ENCODE data around the gene MYL11.

The MYL11 gene

DNA sequence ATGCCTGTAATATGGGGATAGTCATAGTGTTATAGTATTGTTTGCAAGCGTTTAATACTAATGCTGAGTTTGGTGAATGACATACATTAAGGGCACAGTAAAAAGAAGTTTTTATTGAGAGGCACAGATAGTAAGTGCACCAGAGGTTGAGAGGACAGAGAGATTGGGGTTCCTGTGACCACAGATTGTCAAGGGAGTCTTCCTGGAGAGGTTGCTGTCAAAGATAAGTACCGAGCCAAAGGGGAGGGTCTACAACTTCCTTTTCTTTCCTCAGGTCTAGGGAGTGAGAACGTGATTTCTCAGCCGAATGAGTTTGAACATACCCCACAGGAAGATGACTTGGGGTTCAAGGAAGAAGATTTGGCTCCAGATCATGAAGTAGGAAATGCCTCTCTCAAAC, 22.5 kb downstream of the MYL11 start:
- no peak for DNase-seq

DNA sequence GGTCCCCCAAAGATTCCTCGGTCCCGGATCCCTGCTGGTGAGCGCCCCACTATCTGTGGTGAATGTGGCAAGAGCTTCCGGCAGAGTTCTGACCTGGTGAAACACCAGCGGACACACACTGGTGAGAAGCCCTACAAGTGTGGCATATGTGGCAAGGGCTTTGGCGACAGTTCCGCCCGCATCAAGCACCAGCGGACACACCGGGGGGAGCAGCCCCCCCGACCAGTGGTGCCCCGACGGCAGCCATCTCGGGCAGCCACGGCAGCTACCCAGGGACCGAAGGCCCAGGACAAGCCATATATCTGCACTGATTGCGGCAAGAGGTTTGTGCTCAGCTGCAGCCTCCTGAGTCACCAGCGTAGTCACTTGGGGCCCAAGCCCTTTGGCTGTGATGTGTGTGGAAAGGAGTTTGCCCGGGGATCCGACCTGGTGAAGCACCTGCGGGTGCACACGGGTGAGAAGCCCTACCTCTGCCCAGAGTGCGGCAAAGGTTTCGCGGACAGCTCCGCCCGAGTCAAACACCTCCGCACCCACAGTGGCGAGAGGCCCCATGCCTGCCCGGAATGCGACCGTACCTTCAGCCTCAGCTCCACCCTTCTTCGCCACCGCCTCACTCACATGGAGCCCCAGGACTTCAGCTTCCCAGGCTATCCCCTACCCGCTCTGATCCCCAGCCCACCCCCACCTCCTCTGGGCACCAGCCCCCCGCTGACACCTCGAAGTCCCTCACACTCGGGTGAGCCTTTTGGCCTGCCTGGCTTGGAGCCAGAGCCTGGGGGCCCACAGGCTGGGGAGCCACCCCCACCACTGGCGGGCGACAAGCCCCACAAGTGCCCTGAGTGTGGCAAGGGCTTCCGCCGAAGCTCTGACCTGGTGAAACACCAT, 23.4 kb downstream of the MYL11 start:
- DNase-seq = no peak

DNA sequence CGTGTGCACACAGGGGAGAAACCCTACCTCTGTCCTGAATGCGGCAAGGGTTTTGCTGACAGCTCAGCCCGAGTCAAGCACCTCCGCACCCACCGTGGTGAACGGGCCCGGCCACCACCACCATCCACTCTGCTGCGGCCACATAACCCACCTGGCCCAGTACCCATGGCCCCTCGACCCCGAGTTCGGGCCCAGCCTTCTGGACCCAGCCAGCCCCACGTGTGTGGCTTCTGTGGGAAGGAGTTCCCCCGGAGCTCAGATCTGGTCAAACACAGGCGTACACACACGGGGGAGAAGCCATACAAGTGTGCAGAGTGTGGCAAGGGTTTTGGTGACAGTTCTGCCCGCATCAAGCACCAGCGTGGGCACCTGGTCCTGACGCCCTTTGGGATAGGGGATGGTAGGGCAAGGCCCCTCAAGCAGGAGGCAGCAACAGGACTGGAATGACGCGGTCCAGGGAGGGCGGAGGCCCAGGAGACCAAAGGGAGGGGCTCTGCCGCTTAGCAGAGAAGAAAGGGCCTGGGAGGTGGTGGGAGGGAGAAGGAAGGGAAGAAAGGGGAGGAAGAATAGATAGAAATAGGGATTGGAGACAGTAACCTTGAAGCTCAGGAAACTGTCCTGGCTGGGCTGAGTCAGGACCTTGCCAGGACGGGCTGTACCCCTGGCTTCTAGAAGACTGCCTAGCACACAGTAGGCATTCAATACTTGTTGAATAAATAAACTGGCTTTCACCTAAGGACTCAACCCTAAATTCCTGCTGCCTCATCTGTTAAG, 24.2 kb downstream of the MYL11 start:
- DNase-seq = no peak

DNA sequence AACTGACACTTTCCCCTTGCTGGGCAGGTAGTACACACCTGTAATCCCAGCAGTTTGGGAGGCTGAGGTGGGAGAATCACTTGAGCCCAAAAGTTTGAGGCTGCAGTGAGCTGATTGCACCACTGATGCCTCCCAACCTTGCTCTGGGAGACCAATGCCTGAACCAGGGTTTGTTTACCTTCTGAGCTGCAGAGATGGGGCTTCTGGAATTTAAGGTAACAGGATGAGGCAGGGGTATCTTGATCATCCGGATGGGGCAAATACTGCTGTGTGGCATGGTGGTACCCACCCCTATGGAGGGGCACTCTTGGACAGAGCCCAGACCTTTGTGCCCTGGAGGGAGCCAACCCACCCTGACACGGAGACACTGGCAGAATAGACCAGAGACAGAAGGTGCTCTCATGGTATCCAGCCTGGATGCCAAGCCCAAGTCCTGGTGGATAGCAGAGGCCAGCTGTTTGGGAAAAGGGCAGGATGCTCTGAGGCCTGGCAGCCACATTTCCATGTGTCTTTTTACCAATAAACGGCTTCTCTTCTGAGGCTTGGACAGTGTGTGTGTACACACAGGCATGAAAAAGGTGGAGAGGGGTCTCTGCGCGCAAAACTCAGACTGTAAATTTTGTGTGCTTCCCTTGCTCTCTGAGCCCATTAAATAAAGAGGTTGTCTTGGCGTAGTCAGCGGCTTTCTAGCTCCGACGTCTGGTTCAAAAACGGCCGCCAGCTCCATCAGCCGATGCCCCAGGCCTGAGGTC, 25.0 kb downstream of the MYL11 start:
- DNase-seq = no peak

DNA sequence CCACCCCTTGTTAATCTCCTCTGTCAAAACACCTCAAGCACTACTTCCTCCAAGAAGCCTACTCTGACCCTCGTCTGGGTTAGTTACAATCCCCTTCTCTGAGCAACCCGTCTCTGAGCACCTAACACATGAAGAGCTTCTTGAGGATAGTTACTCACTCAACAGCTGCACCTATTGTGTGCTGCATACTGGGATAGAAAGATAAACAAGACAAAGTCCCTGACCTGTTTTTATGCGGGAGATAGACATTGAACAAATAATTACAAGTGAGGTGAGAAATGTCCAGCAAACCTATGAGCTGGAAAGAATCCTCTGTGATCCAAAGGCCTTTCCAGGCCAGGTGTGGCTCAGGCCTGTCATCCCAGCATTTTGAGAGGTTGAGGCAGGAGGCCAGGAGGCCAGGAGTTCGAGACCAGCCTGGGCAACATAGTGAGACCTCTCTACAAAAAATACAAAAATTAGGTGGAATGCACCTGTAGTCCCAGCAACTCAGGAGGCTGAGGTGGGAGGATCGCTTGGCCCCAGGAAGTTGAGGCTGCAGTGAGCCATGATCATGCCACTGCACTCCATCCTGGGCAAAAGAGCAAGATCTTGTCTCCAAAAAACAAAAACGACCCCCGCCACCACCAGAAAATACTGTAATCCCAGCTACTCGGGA, 27.3 kb downstream of the MYL11 start:
- no peak for DNase-seq

DNA sequence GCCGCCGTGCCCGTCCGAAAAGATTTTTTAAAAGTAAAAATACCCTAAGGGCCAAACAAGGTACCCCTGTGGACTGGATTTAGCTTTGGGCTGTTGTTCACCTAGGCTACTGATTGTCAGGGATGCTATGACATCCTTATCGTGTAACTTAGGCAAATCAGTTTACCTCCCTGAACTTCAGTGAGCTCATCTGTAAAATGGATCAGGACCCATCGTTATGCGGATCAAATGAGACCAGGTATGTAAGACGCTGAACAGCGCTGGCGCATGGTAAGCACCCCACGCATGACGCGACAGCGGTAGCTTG, 32.1 kb downstream of the MYL11 start:
- DNase-seq = no peak

DNA sequence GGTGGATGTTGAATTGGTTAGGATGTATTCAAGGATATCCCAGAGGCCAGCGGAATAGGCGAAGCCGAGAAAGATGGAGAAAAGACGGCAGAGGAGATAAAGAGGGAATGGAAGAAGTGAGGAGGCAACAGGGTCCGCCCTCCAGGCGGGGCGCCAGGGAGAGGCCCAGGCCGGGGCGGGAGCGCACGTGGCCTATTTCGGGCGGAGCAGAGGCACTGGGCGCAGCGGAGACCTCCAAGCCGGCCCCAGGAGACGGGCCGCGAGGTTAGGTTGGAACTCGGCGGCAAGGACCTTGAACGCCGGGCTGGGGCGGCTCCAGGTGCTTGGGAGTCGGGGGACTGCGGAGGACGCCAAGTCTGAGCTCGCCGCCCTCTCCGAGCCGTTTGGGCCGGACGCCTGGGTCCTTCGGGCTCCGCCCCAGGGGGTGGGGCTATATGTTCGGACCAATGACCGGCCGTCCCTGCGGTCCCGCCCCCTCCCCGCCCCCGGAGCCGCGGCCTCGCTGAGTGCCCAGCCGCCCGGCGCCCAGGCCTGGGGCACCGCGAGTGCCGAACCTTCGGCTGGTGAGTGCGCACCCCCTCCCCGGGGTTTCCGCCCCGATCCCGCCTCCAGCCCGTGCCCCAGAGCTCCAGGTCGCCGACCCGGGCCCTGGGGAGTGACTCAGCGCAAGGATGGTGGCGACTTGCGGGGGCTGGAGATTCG, 32.7 kb downstream of the MYL11 start, which contains the start of gene ZNF771:
TSS of gene ZNF771 (plus strand) at position 505 of the 702 bp plus-strand sequence. CDS start 448 bp downstream, outside the sequence.
- DNase-seq = peak; percentile 91

DNA sequence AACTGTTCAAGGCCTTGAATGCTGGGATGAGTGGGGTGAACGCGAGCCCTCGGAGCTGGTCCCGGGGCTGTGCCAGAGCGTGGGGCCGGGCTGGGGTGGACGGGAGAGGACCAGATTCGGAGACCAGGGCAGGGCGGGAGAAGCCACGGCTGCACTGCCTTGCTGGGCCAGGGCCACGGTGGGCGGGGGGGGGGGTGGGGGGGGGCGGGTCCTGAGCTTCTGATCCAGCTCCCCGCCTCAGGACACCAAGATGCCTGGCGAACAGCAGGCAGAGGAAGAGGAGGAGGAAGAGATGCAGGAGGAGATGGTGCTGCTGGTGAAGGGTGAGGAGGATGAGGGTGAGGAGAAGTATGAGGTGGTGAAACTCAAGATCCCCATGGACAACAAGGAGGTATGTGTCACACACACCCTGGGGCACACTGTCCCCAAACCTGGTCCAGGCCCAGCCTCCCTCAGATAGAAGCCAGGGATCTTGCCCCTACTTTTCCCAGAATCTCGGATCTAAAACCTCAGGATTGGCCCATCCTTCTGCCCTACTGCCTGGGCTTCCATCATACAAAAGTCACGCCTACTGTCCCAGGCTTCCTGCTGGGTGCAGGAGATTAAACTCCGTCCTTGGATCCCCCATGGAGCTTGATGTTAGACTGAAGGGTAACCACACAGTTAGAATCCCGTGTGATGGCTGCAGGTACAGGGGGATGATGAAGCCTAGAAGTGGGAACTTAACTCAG, 33.4 kb downstream of the MYL11 start:
- DNase-seq = no peak

DNA sequence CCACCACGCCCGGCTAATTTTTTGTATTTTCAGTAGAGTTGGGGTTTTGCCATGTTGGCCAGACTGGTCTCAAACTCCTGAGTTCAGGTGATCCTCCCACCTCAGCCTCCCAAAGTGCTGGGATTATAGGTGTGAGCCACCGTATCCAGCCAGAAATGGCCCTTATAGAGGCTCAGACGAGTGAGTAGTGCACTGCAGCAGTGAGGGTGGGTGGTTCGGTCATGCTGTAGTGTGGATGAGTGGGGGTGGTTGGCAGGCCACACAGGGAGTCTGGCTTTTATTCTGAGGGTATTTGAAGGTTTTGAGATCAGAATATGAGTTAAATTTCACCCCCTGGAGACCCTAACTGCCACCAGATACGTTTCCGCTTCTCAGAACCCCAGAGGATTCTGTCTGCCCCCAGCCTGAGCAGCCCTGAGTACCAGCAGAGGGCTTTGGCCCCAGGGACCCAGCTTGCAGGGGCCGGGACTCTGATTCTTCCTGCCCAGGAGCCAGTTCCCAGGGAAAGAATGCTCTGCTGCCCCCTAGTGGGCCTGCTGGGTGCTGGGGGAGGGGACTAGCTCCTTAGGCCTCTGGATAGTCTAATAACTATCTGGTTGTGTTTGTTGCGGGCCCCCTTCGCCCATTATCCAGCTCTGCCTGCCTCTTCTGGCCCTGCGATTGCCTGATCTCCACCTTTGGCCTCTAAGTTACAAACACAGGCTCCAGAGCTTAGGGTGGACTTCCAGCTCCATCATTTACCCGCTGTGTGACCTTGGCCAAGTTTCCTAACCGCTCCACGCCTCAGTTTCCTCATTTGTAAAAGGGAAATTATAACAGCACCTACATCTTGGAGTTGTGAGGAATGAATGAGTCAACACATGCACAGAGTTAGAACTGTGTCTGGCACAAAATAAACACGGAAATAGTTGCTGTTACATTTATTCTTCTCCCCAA, 34.8 kb downstream of the MYL11 start:
- DNase-seq = peak; percentile 90

DNA sequence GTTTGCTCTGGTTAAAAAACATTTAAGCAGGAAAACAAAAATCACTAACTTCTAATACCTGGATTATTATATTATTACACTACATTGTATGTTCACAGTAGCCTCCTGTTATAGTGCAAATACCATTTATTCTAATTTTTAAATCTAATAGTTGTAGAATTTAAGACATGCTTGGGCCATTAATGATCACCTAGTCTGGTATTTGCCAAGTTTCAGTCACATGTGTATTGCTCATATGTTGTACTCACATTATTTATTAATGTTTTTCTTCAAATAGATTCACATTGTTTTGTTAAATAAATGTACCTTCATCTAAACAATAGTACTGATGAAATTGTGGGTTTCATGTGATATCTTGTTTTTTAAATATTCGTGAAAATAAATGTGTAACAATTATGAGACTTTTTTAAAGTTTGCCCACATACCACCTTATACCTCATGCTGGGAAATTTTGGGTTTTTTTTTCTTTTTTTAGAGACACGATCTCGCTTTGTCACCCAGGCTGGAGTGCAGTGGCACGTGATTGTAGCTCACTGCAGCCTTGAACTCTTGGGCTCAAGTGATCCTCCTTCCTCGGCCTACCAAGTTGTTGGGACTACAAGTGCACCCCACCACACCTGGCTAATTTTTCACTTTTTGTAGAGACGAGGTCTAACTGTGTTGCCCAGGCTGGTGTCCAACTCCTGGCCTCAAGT, 38.7 kb downstream of the MYL11 start:
- DNase-seq = no peak

DNA sequence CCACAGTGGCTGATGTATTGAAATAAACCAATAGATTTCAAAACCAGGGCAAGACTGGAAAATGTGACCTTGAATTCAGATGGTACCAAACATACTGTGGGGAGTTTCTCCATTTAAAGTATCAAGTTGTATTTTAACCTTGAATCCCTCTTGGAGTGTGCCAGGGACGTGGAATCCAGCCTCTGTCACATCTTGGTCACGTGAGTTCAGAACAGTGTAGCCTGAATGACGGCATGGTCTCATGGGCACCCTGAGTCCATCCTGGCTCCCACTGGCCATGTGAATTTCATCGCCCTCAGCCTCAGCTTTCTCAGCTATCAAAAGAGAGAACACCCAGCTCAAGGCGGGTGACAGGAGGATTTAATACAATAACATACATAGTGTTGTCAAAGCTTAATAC, 39.6 kb downstream of the MYL11 start:
- no peak for DNase-seq

DNA sequence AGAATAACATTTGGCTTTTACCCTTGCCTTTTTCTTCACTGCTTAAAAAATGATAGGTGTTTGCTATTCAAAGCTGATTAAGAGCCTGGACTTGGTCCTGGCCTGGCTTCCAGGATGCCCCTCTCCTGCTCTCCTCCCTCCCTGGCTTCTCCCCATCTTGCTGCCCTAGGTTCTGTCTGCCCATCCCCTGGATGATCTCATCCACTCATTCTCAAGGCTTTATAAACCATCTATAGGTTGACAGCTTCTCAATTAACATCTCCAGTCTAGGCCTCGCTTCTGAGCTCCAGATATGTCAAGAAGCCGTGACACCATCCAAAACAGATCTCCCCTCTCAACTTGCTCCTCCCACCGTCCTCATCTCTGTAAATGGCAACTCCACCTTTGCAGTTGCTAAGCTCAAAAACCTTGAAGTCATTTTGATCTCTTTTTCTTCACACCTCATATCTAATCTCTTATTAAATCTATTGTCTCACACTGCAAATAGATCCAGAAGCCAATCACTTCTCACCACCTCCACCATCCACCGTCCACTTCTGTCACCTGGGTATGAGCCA, 41.5 kb downstream of the MYL11 start:
- DNase-seq = no peak

DNA sequence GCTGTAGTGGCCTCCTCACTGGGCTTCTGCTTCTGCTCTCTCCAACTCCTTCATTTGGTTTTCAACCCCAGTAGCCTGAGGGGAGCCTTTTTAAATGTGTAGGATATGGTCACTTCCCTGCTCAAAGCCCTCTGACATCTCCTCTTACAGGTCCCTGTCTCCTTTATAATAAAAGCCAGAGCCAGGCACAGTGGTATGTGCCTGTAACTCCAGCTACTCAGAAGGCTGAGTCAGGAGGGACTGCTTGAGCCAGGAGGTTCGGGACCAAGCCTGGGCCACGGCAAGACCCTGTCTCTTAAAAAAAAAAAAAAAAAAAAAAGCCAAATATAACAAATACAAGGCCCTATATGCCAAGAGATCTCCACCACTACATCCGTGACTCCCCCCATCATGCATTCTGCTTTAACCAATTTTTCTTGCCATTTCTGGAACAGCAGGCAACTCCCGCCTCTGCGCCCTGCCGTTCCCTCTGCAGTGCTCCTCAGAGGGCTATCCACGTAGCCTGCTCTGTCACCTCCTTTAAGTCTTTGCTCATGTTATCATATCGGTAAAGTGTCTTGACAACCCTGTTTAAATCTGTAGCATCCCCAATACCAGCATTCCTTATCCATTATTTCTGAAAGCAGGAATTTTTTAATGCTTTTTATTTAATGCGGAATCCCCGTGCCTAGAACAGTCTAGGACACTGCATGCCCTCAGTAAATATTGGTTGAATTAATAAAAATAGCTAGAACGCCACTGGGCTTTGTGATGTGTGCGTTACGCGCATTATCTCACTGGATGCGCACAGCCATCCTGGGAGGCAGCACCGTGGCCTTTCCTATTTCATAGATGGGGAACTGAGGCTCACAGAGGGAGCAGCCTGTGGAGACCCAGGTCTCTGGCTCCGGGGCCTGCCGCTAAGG, 42.3 kb downstream of the MYL11 start:
- DNase-seq = no peak

DNA sequence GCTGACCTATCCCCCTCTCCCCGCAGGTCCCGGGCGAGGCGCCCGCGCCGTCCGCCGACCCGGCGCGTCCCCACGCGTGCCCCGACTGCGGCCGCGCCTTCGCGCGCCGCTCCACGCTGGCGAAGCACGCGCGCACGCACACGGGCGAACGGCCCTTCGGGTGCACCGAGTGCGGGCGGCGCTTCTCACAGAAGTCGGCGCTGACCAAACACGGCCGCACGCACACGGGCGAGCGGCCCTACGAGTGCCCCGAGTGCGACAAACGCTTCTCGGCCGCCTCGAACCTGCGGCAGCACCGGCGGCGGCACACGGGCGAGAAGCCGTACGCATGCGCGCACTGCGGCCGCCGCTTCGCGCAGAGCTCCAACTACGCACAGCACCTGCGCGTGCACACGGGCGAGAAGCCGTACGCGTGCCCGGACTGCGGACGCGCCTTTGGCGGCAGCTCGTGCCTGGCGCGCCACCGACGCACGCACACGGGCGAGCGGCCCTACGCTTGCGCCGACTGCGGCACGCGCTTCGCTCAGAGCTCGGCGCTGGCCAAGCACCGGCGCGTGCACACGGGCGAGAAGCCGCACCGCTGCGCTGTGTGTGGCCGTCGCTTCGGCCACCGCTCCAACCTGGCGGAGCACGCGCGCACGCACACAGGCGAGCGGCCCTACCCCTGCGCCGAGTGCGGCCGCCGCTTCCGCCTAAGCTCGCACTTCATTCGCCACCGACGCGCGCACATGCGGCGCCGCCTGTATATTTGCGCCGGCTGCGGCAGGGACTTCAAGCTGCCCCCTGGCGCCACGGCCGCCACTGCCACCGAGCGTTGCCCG, 43.1 kb downstream of the MYL11 start:
- peak; percentile 89 for DNase-seq

DNA sequence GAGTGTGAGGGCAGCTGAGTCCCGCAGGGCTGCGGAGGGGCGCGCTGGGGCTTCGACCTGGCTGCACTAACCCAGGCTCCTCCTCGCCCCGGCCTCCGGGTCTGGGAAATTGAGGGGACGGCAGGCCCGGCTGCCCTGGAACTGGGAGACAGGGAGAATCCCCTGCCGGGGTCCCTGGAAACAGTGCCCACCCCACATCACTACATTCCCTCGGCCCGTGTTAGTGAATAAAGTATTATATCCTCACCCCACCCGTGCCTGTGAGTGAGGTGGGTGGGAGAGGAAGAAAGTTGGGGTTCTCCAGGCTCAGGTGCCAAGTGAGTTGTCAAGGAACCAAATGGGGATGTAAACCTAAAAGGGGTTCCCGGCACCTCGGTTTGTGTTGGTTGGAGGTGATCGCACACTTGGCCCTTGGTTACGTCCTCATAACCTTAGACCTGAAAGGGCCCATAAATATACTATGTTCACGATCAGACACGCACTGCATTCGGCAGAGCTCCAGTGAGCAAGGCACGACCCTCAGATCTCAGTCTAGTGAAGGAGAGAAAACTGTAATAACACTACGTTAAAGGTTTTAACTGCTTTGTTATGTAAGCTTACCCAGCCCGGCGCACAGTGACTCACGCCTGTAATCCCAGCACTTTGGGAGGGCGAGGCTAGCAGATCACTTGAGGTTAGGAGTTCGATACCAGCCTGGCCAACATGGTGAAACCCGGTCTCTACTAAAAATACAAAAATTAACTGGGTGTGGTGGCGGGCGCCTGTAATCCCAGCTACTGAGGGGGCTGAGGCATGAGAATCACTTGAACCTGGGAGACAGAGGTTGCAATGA, 44.0 kb downstream of the MYL11 start:
- no peak for DNase-seq

DNA sequence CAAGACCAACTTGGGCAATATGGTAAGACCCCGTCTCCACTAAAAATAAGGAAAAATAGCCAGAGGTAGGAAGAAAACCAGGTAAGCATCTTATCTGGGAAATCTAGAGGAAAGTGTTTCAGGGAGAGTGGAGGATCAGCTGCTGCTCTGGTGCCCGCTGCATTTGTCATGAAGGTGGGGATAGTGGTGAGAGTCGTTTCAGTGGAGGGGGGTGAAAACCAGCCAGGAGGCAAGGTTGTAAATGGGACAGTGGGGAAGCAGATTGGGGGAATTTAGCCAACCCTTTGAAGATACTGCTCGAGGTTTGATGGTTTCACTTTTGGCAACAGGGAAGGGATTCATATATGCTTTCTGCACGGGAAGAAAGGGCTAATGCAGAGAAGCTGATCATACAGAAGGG, 46.4 kb downstream of the MYL11 start:
- DNase-seq = no peak

Measured in stimulated activated CD4-positive, alpha-beta T cell treated with anti-CD3 and anti-CD28 coated beads, Interleukin-1b, Interleukin-23, amount 100 ng/mL, for 48 hours (primary cell).